Liver (tissue), 3 donors: ENCODE data around the gene FGF19.

Experiments used
- CTCF ChIP-seq: fragments of 150-350 bp; IDR thresholded peaks from 2 replicates; pipeline ENCODE4 v1.5.1; 2017; ENCODE audit warnings: improper control_type of control experiment, low read depth, low read length; ENCODE audit not compliant: missing input control
- FOXA1 ChIP-seq: IDR thresholded peaks from 2 replicates; pipeline ENCODE4 v1.6.1; 2016; ENCODE audit warnings: antibody characterized with exemption
- JUND ChIP-seq, 2 donors: IDR thresholded peaks; 2 replicates each; pipeline ENCODE4 v1.6.1; 2016; ENCODE audit warnings: antibody characterized with exemption in 2 of 2
- YY1 ChIP-seq: IDR thresholded peaks from 2 replicates; pipeline ENCODE4 v1.6.1; 2016; ENCODE audit warnings: antibody characterized with exemption, mild to moderate bottlenecking
- donor health status: healthy.
- donor health status: healthy.

GRCh38 chr11:69692422-69692821, 11.4 kb downstream of the FGF19 start:
- TF ChIP-seq YY1 (no peak), FOXA1 (no peak), JUND (IDR thresholded peaks at IDR 0.05) (no peak), CTCF (no peak)
